T-helper 1 cell treated with Interleukin-12 subunit alpha and Interleukin-12 subunit beta and Interleukin-4 antibody, amounts not matched to agents 30 ng/mL and 1 ng/mL, for 36 hours (primary cell): Measurements from ENCODE around the gene RNASEH2A. TPM values are rescaled to one million over a fixed set of nuclear protein-coding genes. Genes with fewer than 3 reads are reported as not detected.
"Not testable (repeated sequence)": the region's sequence is repeated elsewhere in the genome, so short reads cannot be mapped to it uniquely, and the experiment has no call there.

ENCODE experiments used
- intact Hi-C: fragments of 100-400 bp; cut with micrococcal nuclease; formaldehyde crosslinking; loops from one replicate; pipeline ENCODE4 v1.15.1; 2024
- total RNA-seq: library from RNA; stranded (reverse); gene quantifications from 2 replicates; pipeline ENCODE4 v1.2.3, GENCODE V29; 2022

The RNASEH2A gene
- total RNA-seq, 1 donor from 2014 or later = 30.5 TPM

GRCh38 chr19:12817810-12818209 lies 11.4 kb downstream of the RNASEH2A start:
- intact Hi-C loops = not testable (repeated sequence)

DNA sequence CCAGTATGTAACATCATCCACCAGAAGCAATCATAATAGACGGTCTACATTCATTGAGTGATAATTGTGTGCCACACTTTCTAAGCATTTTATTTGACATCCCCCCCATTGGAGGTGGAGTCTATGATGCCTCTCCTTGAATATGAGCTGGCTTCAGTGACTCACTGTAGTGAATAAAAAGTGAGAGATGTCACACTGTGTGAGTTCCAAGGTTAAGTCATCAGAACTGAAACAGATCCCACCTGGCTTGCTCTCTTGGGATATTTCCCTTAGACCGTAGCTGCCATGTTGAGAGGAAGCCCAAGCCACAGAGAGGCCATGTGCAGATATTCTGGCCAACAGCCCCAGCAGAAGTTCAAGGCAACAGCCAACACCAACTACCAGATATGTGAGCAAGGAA lies 15.4 kb downstream of the RNASEH2A start:
- intact Hi-C loops = no loop called here

DNA sequence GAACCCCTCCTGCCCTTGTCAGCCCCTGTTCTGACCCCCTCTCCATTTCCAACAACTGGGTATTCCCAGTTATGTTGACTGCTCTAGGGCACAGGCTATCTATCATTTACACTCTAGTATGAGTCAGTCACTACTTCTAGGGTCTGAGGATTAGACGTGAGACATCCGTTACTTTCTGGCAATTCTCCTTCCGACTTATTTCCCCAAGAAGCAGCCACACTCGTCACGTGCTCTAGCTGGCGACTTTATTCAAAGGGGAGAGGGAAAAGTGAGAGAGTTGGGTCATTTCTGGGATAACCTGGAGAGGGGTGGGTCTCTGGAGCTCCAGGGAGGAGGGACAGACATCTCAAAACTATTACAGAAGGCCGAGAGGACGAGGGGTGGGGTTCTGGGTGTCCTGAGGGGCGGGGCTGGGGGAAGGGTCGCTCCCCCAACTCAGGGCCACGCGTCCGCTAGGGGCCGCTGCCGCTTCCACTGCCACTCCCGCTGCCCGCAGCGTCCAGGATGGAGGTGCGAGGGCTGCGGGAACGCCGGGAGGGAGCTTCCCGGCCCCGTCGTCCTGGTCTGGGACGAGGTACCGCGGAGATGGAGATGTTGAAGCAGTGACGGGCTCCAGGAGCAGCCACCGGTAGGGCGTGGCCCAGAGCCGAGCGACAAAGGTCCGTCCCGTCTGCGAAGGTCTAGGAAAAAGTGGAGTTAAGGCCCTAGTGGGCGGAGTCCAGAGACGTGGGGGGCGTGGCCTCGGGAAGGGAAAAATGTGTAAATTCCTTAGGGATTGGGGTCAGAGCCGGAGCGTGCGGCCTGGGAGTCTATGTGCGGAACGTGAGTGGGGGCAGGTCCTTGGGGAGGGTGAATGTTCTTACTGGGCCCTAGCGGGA lies 19.1 kb downstream of the RNASEH2A start:
- intact Hi-C loops = no loop called here

DNA sequence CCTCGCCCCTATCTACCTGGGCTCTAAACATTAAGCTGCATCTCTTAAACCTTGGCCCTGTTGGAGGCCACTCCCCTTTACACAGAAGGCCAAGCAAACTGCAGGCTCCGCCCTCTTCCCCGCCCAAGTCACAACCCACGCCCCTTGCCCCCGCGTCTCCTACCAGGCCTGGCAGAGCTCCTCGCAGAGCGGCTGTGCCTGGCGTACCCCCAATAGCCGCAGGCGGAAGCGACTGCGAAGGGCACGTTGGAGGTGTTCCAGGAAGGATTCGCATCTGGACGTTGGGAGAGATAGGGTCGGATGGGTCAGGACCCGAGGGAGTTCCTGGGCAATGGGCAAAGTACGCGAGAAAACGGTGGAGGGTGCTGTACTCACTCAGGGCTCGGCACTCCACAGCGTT lies 22.1 kb downstream of the RNASEH2A start:
- intact Hi-C loops = no loop called here

DNA sequence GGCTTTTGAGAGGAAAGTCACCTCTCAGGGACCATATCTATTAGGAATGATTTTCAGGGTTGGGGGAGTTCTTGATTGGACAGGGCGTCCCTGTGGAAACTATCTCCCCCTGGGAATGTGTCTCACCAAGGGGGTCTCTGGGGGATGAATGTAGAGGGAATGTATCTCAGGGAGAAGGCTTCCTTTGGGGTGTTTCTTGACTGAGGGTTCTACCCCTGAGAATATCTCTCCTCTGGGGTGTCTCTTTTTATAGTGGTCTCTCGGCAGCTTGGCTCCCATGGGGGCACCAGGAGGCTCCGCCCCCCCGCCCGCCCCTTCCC lies 27.0 kb downstream of the RNASEH2A start:
- intact Hi-C loops = no loop called here

DNA sequence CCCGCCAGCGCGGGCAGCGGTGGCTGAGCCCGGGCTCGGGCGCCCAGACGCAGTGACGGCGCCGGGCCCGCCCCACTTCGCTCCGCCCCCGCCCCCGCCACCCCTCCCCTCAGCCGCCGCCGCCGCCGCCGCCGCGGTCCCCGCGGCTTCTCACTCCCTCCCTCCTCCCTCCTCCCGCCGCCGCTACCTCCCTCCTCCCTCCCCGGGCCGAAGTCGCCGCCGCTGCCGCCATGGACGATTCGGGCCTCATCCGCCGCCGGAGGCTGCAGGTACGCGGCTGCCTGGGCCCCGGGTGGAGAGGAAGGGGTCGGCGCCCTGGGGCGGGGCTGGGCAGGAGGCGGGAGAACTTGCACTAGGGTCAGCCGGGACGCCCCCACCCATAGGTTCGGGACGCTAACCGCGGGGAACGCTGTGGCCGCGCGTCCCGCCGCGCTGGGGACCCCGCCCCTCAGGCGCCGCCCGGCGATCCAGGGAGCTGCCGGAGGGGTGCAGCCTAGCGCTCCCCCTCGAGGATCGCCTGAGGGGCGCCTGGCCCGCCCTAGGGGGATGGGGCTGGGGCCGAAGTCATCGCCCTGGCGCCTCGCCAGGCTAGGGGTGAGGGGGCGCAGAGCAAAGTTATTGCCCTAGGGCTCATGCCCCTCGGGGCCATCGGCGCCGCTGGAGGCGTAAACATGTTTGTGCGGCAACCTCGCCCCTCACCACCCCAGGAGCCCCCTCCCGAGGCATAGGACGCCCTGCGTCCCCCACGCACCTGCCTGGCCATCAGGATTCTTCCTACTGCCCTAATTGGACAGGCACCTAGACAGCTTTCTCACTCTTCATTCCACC lies 27.6 kb downstream of the RNASEH2A start:
- intact Hi-C loops = no loop called here

GRCh38 chr19:12834566-12834943 lies 28.2 kb downstream of the RNASEH2A start, which contains the start of gene RTBDN:
RTBDN (minus strand) TSS chr19:12834579; CDS start chr19:12829979, 4,600 bp downstream.
- intact Hi-C loops = no loop called here

DNA sequence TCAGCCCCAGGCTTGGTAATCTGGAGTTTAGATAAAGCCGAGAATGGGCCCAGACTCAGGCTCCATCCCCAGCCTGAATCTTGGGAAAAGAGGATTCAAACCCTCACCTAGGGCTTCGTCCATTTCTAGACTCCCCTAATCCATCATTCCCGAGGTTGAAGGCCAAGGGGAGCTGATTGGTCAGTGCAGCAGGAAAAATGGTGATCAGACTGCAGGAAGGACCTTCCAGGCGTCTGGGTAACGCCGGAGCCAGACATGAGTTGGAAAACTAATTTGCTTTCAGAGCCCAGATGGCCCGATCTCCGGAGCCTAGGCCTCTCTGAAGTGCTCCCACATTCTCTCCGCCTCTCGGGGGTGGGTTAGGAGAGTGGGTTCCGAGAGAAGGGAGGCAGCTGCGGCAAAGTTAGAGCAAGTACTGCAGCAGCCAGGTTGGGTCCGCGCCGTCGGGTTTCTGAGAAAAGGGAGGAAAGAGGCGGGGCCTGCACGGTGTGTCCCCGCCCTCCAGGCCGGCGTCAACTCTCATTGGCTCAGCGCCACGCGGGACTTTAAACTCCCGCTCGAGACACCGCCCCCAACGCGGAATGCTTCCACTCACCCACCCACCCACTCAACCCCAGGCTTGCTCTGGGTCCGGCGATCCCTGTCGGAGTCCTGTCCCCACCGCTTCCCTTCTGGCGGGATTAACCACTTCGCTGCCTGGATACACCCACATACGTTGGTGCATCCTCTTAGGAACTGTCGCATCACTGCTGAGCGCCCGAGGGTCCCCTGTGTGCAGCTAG lies 28.8 kb downstream of the RNASEH2A start:
- intact Hi-C loops = loop anchor here (5.0 kb wide), 1 partner anchor 262 kb away; no protein-coding TSS in a partner anchor

DNA sequence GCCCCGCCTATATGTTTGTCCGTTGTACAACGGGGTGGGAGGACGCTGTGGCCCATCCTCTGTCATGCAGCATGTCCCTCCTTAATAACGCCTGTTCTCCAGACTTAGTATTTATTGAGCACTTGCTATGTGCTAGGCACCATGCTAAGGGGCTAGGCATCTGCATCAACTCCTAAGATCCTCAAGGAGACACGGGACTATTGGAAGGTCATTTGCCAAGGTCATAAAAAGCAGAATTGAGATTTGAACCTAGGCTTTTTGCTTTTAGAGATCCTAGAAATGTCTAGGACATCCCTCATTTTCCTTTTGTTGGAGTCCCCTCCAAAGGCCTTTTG lies 30.1 kb downstream of the RNASEH2A start:
- intact Hi-C loops = loop anchor here (5.0 kb wide), 1 partner anchor 261 kb away; no protein-coding TSS in a partner anchor

- intact Hi-C loops = loop anchor here (5.0 kb wide), 1 partner anchor 260 kb away; no protein-coding TSS in a partner anchor
These were observed 30.8 kb downstream of the RNASEH2A start for GRCh38 chr19:12837225-12837624.

DNA sequence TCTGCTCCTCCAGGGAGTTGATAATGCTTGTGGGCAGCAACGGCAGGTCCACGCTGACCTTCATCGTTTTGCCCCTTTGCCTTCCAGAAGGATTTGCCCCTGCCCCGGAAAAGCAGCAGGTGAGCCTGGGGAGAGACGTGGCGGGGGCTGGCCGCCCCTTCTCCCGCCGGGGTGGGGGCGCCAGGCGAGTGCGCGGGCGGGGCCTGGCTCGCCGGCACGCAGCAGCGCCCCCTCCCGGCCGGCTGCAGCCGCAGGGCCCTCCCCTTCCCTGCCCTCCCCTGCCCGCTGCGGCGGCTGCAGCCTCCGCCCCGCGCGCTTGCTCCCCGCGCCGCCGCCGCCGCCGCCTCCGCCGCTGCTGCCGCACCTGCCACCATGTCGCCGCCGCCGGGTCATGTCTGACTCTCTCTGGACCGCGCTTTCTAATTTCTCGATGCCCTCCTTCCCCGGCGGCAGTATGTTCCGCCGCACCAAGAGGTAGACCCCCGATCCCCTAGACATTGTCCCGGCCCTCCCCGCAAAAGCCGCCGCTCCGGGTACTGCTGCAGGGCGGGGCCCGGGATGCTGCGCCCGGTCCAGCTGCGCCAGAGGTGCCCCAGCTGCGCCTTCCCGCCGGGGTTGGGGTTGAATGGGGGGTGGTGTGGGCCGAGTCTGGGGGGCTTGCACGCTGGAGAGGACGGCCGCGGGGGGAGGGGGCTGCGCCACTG lies 31.9 kb downstream of the RNASEH2A start, which contains the start of gene MAST1:
MAST1 (plus strand) TSS at position 334 of the 704 bp plus-strand sequence; CDS start at position 392, 58 bp downstream.
- intact Hi-C loops = loop anchor here (5.0 kb wide), 1 partner anchor 259 kb away; no protein-coding TSS in a partner anchor

DNA sequence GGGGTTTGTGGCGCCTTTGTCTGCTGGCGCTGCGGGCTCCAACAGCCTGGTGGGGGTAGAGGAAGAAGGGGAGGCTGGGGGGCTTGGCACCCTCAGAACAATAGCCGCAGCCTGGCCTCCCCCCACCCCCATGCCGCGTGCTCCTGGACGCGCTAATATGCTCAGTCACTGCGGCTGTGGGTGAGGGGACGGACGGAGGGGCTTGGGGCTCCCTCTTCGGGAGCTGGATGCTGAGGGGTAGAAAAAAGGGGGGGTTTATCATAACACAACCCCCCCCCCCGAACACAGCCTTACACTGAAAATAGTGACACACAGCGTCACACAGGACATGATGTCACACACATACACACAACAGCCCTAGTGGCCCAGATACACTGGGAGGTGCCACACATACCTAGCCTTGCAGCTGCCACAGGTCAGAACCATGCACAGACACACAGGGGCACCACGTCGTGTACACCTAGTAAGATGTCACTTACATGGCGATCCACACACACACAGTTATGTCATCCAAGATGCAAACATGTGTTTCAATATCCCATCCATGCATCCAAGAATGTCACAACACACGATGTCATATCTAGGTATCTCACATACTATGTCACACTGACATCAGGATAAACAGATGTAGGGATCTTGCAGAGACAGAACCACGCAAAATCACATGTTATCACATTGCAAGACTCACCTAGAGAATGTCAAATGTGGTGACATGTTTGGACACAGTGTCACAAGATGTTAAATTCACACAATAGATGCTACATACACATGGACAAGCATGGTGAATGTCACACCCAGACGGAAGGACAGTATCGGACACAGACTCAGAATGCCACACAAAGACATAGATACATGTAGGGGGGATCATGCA lies 32.7 kb downstream of the RNASEH2A start:
- intact Hi-C loops = loop anchor here (5.0 kb wide), 1 partner anchor 258 kb away; no protein-coding TSS in a partner anchor

DNA sequence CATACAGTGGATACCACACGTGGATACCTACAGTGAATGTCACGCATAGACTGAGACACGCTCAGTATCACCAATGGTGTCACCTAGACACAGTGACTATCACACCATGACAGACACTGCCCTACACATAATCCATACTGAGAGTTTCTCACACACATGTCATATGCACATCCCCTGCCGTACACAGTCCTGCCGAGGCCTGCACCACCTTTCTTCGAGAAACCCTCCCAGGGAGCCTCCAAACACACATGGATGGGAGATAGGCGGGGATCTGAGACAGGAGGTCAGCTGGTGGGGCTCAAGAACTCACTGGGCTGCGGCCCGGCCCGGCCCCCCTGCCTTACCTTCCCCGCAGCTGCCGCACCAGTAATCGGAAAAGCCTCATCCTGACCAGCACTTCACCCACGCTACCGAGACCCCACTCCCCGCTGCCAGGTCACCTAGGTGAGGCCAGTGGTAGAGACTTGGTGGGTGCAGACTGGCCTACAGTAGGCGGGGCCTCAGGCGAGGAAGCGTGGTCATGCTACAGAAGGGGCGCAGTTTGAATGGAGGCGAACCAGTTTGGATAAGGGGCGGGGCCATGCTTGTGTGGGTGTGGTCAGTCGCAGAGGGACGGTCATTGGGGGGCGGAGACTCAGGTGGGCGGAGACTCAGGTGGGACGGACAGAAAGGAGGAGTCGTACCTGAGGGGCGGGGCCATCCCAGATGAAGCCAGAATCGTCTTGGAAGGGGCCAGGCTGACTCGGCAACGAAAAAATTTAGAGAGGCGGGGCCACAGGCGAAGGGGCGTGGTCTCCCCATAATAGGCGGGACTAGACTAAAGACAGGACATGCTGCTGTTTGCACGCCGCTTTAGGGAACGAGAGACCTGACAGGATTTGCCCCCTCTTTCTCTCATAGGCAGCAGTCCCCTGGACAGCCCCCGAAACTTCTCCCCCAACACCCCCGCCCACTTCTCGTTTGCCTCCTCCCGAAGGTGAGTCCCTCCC lies 34.0 kb downstream of the RNASEH2A start:
- intact Hi-C loops = loop anchor here (1.0 kb wide), 1 partner anchor 65 kb away; the partner anchor contains the start of gene HOOK2

- intact Hi-C loops = no loop called here
These were observed 34.7 kb downstream of the RNASEH2A start for GRCh38 chr19:12841094-12841493.

DNA sequence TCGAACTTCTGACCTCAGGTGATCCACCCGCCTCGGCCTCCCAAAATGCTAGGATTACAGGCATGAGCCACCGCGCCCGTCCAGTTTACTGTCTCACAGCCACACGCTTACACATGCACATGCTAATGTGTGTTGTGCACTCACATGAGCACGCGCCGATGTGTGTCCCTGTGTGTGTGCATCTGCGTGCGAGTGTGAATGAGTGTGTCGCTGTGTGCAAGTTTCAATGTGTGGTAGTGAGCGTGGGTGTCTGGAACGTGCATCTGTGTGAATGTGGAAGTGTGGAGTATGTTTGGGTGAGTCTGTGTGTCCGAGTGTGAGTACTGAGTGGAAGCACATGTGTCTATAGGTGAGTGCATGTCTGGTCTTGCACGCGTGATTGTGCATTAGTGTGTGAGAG lies 36.1 kb downstream of the RNASEH2A start:
- intact Hi-C loops = no loop called here

DNA sequence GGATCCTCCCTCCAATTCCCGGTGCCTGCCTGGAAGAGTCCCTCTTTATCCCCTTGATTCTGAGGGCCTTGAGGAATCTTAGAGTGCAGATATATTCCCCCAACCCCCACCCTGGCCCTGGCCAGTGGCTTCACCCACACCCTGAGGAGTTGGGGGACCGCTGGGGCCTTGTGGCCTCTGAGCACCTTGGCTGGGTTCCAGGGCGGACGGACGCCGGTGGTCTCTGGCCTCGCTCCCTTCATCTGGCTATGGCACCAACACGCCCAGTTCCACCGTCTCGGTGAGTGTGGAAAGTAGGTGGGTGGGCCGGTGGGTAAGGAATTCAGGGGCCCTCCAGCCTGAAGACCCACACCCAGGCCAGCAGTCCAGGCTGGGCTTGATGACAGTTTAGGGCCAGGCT lies 36.9 kb downstream of the RNASEH2A start:
- intact Hi-C loops = no loop called here

- intact Hi-C loops = no loop called here
These were observed 37.8 kb downstream of the RNASEH2A start for GRCh38 chr19:12843999-12844732.

DNA sequence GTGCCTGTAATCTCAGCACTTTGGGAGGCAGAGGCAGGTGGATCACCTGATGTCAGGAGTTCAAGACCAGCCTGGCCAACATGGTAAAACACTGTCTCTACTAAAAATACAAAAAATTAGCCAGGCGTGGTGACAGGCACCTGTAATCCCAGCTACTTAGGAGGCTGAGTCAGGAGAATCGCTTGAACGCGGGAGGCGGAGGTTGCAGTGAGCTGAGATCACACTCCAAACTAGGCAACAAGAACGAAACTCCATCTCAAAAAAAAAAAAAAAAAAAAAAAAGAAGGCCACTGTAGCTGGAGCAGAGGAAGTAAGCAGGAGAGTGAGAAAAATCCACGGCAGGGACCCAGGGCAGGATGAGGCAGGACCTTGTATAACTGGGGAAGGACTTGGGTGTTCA lies 40.2 kb downstream of the RNASEH2A start:
- intact Hi-C loops = loop anchor here (1.0 to 2.0 kb wide), 6 partner anchors 20 to 282 kb away; no protein-coding TSS in a partner anchor
